ENCODE results near the gene RMND1. TPM values are rescaled to one million over a fixed set of nuclear protein-coding genes. Genes with fewer than 3 reads are reported as not detected.

Gene RMND1
- total RNA-seq, 1 experiment from 2014 or later, result 19.3 TPM

DNA sequence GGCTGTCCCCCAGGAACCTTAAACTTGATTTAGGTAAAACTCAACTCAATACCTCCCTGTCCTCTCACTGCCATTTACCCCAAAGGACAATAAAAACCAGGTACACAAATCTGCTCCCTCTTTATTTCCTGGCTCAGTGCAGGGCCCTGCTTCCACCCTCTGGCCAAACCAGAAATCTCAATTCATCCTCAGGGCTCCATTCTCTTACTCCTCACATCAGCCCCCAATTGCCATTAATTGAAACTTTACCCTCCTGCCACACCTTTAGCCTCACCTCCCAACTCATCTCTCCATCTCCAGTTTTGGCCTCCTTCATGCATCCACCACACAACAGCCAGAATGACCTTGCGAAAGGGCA, 71.1 kb downstream of the RMND1 start:
- Histone ChIP-seq H3K4me3 (no peak overlapping the region), H3K4me1 (replicated peaks; ENCODE audit: insufficient read depth) (peaks cover 13% of the 10 kb centered on the region), H3K27me3 (ENCODE audit: insufficient read depth, low read depth) (no peaks in the 10 kb centered on the region), H3K79me2 (ENCODE audit: low read depth) (peaks cover 96% of the 10 kb centered on the region), H3F3A (ENCODE audit: insufficient read depth, low read depth) (peaks cover 6% of the 10 kb centered on the region), H3K4me2 (no peak overlapping the region), H3K27ac (no peak overlapping the region), H2AFZ (no peak overlapping the region), H3K36me3 (ENCODE audit: low read depth) (no peaks in the 10 kb centered on the region), H4K20me1 (ENCODE audit: insufficient read depth) (no peaks in the 10 kb centered on the region), H3K9me2 (ENCODE audit: insufficient read depth) (no peaks in the 10 kb centered on the region), H3K9me3 (ENCODE audit: insufficient read depth, low read depth) (no peaks in the 10 kb centered on the region)
- DNase-seq, result no peak
- CTCF ChIA-PET, result no interaction called here
- no TSS peak for BruUV-seq (replicated peaks)
- intact Hi-C loops (cut with micrococcal nuclease; ENCODE audit: unreplicated experiment), result no loop called here
- POLR2A ChIA-PET (ENCODE audit: unreplicated experiment), result no interaction called here
- no peak for TF ChIP-seq CTCF (conservative IDR thresholded peaks at IDR 0.05)
- TF ChIP-seq EZH2 (IDR thresholded peaks at IDR 0.05; ENCODE audit: low read depth), result no peak

GRCh38 chr6:151379933-151380847, 71.7 kb downstream of the RMND1 start:
- no TSS peak for BruUV-seq (replicated peaks)
- Histone ChIP-seq H3K9me2 (ENCODE audit: insufficient read depth) (no peaks in the 10 kb centered on the region), H3K9me3 (ENCODE audit: insufficient read depth, low read depth) (no peaks in the 10 kb centered on the region), H3K27ac (no peak overlapping the region), H3K27me3 (ENCODE audit: insufficient read depth, low read depth) (no peaks in the 10 kb centered on the region), H3F3A (ENCODE audit: insufficient read depth, low read depth) (peaks cover 12% of the 10 kb centered on the region), H2AFZ (no peak overlapping the region), H3K4me1 (replicated peaks; ENCODE audit: insufficient read depth) (peaks cover 19% of the 10 kb centered on the region), H3K36me3 (ENCODE audit: low read depth) (no peaks in the 10 kb centered on the region), H3K4me2 (no peak overlapping the region), H3K79me2 (ENCODE audit: low read depth) (peaks cover 96% of the 10 kb centered on the region), H3K4me3 (no peak overlapping the region), H4K20me1 (ENCODE audit: insufficient read depth) (no peaks in the 10 kb centered on the region)
- intact Hi-C loops (cut with micrococcal nuclease; ENCODE audit: unreplicated experiment), result no loop called here
- ChIA-PET POLR2A (ENCODE audit: unreplicated experiment) (no interaction called here), CTCF (no interaction called here)
- DNase-seq, result no peak
- TF ChIP-seq CTCF (conservative IDR thresholded peaks at IDR 0.05), result no peak
- no peak for TF ChIP-seq EZH2 (IDR thresholded peaks at IDR 0.05; ENCODE audit: low read depth)

GRCh38 chr6:151377095-151377494, 74.8 kb downstream of the RMND1 start:
- Histone ChIP-seq H3F3A (ENCODE audit: insufficient read depth, low read depth) (peaks cover 29% of the 10 kb centered on the region), H3K4me2 (no peak overlapping the region), H3K27ac (no peak overlapping the region), H3K79me2 (ENCODE audit: low read depth) (peaks cover 89% of the 10 kb centered on the region), H3K27me3 (ENCODE audit: insufficient read depth, low read depth) (no peaks in the 10 kb centered on the region), H3K4me1 (replicated peaks; ENCODE audit: insufficient read depth) (peaks cover 37% of the 10 kb centered on the region), H3K9me2 (ENCODE audit: insufficient read depth) (no peaks in the 10 kb centered on the region), H3K9me3 (ENCODE audit: insufficient read depth, low read depth) (no peaks in the 10 kb centered on the region), H2AFZ (no peak overlapping the region), H3K36me3 (ENCODE audit: low read depth) (0 out of 2 replicates have a peak, but pooled peaks cover 2% of the 10 kb centered on the region), H4K20me1 (ENCODE audit: insufficient read depth) (no peaks in the 10 kb centered on the region), H3K4me3 (no peak overlapping the region)
- no TSS peak for BruUV-seq (replicated peaks)
- TF ChIP-seq EZH2 (IDR thresholded peaks at IDR 0.05; ENCODE audit: low read depth), result no peak
- TF ChIP-seq CTCF (conservative IDR thresholded peaks at IDR 0.05), result no peak
- ChIA-PET CTCF (interaction anchor here (0.6 kb wide), 1 partner anchor 41 kb away, joined by 5 read pairs; no protein-coding TSS in a partner anchor), POLR2A (ENCODE audit: unreplicated experiment) (no interaction called here)
- intact Hi-C loops (cut with micrococcal nuclease; ENCODE audit: unreplicated experiment), result no loop called here
- no peak for DNase-seq

All from PC-9 (cell line).